ENCODE measurements around the gene FOXL3.

- TF ChIP-seq MAX (IDR thresholded peaks at IDR 0.05) (no peak), EP300 (IDR thresholded peaks at IDR 0.05; ENCODE audit: borderline replicate concordance) (no peak), YY1 (IDR thresholded peaks at IDR 0.05; ENCODE audit: low read depth) (no peak), TCF12 (IDR thresholded peaks at IDR 0.05; ENCODE audit: low read depth) (no peak), REST (IDR thresholded peaks at IDR 0.05; ENCODE audit: low read depth) (no peak), RAD21 (IDR thresholded peaks at IDR 0.05; ENCODE audit: low read depth) (no peak), TAF1 (IDR thresholded peaks at IDR 0.05; ENCODE audit: low read depth) (no peak), CEBPB (IDR thresholded peaks at IDR 0.05) (no peak), TEAD4 (IDR thresholded peaks at IDR 0.05) (no peak), NFIC (IDR thresholded peaks at IDR 0.05) (no peak), USF1 (IDR thresholded peaks at IDR 0.05) (no peak), EGR1 (IDR thresholded peaks at IDR 0.05) (no peak)
Observed at GRCh38 chr7:292826-293225, 2.9 kb downstream of the FOXL3 start.
